Astrocyte of the spinal cord (primary cell): ENCODE measurements around the gene LRBA.
A peak's percentile ranks its signal among the peaks of the same experiment; 100 is the strongest.

Experiments
- DNase-seq: peaks from one replicate; pipeline ENCODE4 v3.0.0; 2011; ENCODE audit warnings: low read depth, low spot score
- H3K4me3 ChIP-seq: 2 replicates; pipeline ENCODE4 v1.5.1; 2011; ENCODE audit warnings: low read depth, mild to moderate bottlenecking, low read length, moderate library complexity
- CTCF ChIP-seq: IDR thresholded peaks from 2 replicates; pipeline ENCODE4 v1.5.1; 2012; ENCODE audit warnings: low read depth, mild to moderate bottlenecking, low read length, inconsistent platforms
- in situ Hi-C: cut with HindIII; loops from 2 replicates; pipeline ENCODE4 v1.10.0; 2017; ENCODE audit warnings: low sequenced_read_pairs

The LRBA gene

GRCh38 chr4:150501009-150501727 is 513.9 kb downstream of the LRBA start:
- DNase-seq, result peak; percentile 55
- H3K4me3 ChIP-seq, result no peak overlapping the region
- in situ Hi-C loops, result no loop called here
- no peak for TF ChIP-seq CTCF

- in situ Hi-C loops, result no loop called here
- DNase-seq, result no peak
- H3K4me3 ChIP-seq, result no peak overlapping the region
- no peak for TF ChIP-seq CTCF
Measured at GRCh38 chr4:150497612-150498011, 517.5 kb downstream of the LRBA start.

- H3K4me3 ChIP-seq, result no peak overlapping the region
- no peak for DNase-seq
- in situ Hi-C loops, result no loop called here
- no peak for TF ChIP-seq CTCF
Measured at GRCh38 chr4:150495550-150495949, 519.5 kb downstream of the LRBA start.

GRCh38 chr4:150493851-150494250 is 521.2 kb downstream of the LRBA start:
- no peak for DNase-seq
- in situ Hi-C loops, result no loop called here
- no peak overlapping the region for H3K4me3 ChIP-seq
- no peak for TF ChIP-seq CTCF

GRCh38 chr4:150491132-150492049 is 523.7 kb downstream of the LRBA start:
- DNase-seq, result no peak
- in situ Hi-C loops, result no loop called here
- no peak overlapping the region for H3K4me3 ChIP-seq
- TF ChIP-seq CTCF, result no peak

- H3K4me3 ChIP-seq, result no peak overlapping the region
- in situ Hi-C loops, result no loop called here
- no peak for DNase-seq
- no peak for TF ChIP-seq CTCF
Measured at GRCh38 chr4:150482581-150482980, 532.5 kb downstream of the LRBA start.
